GM18909 (cell line): Measurements from ENCODE around the gene SERINC4.

Experiments used
- ATAC-seq: cut with Tn5 transposase; IDR thresholded peaks from one replicate; pipeline ENCODE4 v1.9.1; 2021; ENCODE audit warnings: mild to moderate bottlenecking; ENCODE audit not compliant: unreplicated experiment, poor library complexity

The SERINC4 gene

GRCh38 chr15:43799209-43799944, 643 bp downstream of the SERINC4 start:
- ATAC-seq = no peak

DNA sequence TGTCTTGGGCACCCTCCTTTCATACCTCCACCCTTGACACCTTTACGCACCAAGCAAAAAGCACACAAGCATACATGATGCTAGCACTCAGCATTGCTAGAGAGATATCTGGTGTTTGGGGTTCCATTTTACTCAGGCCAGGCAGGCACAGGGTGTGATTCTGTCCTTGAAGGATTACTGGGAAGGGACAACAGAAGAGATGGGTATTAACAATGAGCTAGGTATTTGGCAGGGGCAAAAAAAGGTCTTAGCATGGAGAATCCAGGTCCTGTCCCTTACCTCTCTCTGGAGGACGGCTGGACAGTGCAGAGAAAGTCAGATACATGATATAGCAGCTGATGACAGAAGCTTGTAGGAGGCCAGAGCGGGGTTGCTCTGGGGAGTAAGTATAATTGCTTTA, 3.5 kb downstream of the SERINC4 start:
- ATAC-seq = no peak

DNA sequence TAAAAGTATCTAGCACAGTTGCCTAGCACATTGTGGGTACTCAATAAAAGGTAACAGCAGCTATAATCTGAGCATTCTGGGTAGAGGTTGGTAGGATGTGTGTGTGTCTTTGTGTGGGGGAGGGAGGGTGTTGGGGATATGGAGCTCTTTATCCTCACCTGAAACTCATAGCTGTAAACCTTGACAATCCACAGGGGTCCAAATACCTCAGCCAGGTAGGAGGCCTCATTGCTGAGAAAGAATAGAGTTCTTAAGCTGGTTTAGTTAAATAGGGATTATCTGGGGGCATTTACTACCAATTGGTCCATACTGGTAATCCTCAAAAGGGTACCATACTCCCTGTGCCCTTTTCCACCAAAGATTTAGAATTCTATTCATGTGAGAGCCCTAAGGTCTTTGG, 4.0 kb downstream of the SERINC4 start:
- ATAC-seq = no peak

GRCh38 chr15:43795197-43795596, 4.8 kb downstream of the SERINC4 start:
- ATAC-seq = no peak

GRCh38 chr15:43794269-43795037, 5.6 kb downstream of the SERINC4 start:
- ATAC-seq = no peak

DNA sequence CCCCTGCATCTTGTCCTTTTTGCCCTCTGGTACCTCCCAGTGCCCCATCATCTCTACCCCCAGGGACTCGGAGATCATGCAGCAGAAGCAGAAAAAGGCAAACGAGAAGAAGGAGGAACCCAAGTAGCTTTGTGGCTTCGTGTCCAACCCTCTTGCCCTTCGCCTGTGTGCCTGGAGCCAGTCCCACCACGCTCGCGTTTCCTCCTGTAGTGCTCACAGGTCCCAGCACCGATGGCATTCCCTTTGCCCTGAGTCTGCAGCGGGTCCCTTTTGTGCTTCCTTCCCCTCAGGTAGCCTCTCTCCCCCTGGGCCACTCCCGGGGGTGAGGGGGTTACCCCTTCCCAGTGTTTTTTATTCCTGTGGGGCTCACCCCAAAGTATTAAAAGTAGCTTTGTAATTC, 6.4 kb downstream of the SERINC4 start:
- ATAC-seq = no peak

DNA sequence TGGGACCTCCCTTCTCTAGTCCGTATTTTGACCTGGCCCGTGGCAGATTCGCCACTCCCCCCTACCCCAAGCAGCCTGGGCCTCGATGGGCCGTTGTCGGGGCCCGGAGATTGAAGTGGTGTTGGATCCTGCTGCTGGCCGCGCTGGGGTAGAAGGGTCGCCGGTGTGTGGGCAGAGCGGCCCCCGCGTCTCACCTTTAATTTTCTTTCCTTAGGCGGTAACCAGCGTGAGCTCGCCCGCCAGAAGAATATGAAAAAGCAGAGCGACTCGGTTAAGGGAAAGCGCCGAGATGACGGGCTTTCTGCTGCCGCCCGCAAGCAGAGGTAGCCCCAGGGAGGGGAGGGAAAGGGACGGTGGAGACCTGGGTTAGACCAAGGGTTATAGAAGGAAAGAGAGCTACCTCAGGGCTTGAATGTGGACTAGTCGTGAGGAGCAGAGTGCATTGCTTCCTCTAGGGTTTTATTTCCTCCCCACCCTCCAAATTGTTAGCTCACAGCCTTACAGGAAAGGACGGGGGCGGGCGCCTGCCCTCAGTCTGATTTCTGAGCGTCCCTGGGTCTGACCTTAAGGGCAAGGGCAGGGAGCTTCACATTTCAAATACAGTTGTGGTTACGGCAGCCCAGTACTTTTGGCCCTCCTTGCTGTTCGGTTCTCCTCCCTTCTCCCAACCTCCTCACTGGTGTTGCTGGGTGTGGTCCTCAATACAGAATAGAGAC, 7.1 kb downstream of the SERINC4 start:
- no peak for ATAC-seq

- ATAC-seq = peak; percentile 85
These were observed 7.8 kb downstream of the SERINC4 start, which contains the start of gene SERF2 for GRCh38 chr15:43791993-43792760. Gene SERF2 (plus strand): TSS chr15:43792320. CDS start chr15:43792377, 57 bp downstream.

DNA sequence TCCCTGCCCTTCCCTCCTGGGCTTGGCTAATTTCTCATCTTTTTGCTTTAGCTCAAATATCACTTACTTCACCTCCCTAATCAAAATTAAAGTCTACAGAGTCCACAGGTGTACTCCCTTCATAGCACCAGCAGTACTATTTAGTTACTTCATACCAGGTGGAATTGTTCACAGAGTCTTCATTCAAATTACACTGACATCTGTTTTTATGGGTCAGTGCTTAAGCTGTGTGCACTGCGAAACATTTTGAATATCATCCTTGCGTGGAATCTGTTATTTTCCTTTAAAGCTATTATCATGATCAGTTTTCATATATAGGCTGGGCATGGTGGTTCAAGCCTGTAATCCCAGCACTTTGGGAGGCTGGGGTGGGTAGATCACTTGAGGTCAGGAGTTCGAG, 10.6 kb downstream of the SERINC4 start:
- ATAC-seq = no peak

- no peak for ATAC-seq
These were observed 21.0 kb downstream of the SERINC4 start for GRCh38 chr15:43779016-43779415.

GRCh38 chr15:43777267-43777914, 22.6 kb downstream of the SERINC4 start:
- peak; percentile 69 for ATAC-seq

GRCh38 chr15:43776718-43777266, 23.2 kb downstream of the SERINC4 start, which contains the start of gene ELL3:
Gene ELL3 (minus strand): TSS chr15:43776966. CDS start chr15:43776901, 65 bp downstream.
- ATAC-seq = peak; percentile 39

DNA sequence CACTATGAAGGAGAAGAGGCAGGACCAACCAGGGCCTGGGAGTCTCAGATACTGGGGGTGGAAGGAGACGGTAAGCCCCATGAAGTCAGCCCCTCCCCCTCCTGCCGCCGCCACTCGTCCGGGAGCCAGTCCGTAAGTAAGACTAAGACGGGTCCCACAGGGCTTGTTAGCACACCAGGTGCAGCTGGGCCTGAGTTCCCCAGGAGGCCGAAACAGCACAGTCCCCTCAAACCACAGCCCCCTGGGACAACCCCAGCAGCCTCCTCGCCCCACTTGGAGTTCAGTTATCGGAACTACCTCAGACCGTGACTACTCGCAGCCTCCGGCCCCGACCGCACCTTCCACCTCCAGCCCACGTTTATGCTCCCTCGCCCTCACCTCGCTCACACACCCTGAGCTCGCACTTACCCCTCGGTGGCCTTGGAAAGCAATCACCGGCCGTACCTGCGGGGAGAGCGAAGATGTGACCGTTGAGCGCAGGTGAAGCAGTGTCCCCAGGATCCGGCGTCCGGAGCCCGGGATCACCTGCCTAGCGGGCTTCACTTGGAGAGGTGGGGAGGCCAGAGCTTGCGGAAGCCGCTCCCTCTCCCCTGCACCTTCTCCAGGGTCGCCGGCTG, 23.8 kb downstream of the SERINC4 start:
- ATAC-seq = peak; percentile 69

- no peak for ATAC-seq
These were observed 24.5 kb downstream of the SERINC4 start for GRCh38 chr15:43775411-43775965.

DNA sequence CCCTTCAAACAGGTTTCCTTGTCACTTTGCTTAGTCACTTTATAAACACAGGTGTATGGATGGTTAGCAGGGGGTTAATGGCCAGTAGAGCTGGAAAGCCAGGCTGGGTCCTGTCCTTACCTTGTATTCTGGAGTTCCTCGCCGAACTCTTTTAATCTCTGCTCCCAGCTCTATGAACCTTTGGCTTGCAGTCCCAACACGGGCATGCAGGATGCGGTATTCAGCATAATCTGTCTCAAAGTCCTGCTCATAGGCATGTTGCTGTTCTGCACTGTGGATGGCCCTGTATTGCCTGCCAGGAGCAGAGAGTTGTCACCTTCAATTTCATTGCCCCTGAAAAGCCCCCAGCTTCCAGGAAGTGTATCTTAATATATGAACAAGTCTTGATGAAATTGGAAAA, 26.0 kb downstream of the SERINC4 start:
- no peak for ATAC-seq

DNA sequence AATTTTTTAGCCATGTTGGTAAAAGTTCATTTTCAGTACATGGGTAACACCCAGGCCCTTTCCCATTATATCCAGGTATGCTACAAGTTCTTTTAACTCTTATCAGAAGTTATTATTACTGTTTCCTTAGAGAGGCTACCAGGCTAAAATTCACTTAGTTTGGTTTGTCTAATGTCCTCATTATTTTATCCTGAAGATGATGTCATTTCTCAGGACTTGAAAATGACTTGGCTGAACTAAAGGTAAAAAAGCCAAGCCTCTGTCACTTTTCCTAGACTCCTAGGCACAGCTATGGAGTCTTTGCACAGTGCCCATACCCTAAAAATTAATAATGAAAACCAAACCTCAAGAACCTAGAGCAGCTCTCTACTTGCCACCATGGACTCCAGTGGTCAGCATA, 27.4 kb downstream of the SERINC4 start:
- no peak for ATAC-seq

DNA sequence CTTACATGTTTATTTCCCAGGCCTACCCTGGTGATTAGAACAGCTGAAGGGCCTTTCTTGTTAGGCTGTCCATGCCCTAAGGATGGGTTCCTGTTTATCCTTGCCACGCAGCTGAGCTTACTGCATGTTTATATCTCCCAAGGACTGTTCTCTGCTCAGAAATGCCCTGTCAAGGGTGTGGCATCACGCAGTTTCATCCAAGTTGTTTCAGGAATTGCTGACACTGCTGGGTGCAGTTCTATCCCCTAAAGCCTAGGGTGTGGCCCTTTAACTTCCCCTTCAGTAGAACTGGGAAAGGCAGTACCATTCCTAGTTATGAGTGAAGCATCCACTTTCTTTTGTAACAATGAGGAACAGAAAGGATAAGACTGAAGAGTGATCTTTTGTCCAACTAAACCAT, 28.2 kb downstream of the SERINC4 start:
- ATAC-seq = no peak

DNA sequence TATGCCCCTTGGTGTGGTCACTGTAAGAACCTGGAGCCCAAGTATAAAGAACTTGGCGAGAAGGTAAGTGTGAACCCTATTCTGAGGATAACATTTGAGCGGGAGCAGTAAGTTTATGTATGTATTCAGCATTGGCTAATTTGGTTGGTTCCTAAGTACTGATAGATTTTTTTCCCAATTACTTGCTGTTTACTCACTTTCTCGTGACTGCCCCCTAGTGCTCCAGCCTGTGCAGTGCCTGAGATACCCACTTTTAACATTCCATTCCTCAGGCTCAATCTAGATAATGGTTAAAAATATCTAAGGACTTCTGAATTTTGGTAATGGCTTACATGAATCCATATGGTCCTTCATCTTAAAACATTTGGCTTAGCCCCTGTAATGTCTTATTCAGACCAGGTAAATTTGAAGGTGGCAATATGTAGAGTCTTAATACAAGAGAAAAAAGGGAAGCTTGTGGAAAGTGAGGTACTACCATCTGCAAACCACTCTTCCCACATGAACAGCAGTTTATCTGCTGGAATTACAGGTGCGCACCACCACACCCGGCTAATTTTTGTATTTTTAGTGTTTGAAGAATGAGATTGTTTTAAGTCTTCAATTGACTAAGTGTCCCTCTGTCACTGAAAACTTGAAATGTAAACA, 30.3 kb downstream of the SERINC4 start:
- ATAC-seq = no peak
